ENCODE measurements around the gene METTL25B. TPM values are rescaled to one million over a fixed set of nuclear protein-coding genes. Genes with fewer than 3 reads are reported as not detected.

Gene METTL25B
- total and polyA plus RNA-seq, 2 of the 13 experiments (the other 11 are each of a cell fraction or from before 2014, with no cell fraction given) = 11.9 to 24.0 TPM

DNA sequence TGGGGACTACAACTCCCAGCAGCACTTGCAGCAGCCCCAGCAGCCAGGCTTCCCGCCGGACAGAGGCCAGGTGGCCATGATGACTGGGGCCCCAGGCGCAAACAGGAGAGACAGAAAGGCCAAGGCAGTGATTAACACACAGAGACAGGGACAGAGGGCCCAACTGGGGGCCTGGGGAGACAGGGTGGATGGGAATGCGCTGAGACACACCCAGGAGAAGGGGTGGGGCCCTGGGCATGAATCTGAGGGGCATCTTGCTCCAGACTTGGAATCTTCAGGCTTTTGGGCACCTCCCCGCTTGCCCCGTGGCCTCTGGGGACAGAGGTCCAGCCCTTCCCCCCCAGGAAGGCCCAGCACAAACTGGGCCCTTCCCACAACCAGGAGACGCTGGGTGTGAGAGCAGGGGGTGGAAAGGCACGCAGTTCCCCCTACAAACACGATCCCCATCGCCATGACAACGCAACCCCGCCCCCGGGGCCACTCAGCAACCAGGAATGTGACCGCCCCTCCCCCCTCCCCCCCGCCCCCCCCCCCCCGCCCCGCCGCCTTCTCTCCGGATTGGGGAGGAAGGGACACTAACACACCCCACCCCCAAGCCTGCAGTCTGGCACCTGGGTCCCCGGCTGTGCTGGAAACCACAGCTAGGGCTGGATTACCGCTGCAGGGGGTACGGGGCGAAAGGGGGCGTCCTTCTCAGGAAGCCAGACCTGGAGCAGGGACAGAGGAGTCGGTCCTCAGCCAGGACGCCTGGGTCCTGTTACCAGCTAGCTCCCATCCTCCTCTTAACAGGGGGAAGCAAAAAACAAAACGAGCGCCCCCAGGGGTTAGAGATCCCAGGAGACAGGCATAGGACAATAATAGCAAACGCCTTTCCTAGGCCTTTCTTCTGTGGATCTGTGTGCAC, 18.7 kb downstream of the METTL25B start (continued):
- TF ChIP-seq, protein P1, sequence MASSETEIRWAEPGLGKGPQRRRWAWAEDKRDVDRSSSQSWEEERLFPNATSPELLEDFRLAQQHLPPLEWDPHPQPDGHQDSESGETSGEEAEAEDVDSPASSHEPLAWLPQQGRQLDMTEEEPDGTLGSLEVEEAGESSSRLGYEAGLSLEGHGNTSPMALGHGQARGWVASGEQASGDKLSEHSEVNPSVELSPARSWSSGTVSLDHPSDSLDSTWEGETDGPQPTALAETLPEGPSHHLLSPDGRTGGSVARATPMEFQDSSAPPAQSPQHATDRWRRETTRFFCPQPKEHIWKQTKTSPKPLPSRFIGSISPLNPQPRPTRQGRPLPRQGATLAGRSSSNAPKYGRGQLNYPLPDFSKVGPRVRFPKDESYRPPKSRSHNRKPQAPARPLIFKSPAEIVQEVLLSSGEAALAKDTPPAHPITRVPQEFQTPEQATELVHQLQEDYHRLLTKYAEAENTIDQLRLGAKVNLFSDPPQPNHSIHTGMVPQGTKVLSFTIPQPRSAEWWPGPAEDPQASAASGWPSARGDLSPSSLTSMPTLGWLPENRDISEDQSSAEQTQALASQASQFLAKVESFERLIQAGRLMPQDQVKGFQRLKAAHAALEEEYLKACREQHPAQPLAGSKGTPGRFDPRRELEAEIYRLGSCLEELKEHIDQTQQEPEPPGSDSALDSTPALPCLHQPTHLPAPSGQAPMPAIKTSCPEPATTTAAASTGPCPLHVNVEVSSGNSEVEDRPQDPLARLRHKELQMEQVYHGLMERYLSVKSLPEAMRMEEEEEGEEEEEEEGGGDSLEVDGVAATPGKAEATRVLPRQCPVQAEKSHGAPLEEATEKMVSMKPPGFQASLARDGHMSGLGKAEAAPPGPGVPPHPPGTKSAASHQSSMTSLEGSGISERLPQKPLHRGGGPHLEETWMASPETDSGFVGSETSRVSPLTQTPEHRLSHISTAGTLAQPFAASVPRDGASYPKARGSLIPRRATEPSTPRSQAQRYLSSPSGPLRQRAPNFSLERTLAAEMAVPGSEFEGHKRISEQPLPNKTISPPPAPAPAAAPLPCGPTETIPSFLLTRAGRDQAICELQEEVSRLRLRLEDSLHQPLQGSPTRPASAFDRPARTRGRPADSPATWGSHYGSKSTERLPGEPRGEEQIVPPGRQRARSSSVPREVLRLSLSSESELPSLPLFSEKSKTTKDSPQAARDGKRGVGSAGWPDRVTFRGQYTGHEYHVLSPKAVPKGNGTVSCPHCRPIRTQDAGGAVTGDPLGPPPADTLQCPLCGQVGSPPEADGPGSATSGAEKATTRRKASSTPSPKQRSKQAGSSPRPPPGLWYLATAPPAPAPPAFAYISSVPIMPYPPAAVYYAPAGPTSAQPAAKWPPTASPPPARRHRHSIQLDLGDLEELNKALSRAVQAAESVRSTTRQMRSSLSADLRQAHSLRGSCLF (CRISPR knock-in tag; IDR thresholded peaks at IDR 0.05; ENCODE audit: borderline replicate concordance) = no peak
- TF ChIP-seq FOXK1 (CRISPR knock-in tag; IDR thresholded peaks at IDR 0.05; ENCODE audit: borderline replicate concordance, low read depth) (no peak), ZNF562 (CRISPR knock-in tag; IDR thresholded peaks at IDR 0.05; ENCODE audit: borderline replicate concordance) (no peak), PAWR (CRISPR knock-in tag; IDR thresholded peaks at IDR 0.05; ENCODE audit: borderline replicate concordance) (no peak), ZNF839 (CRISPR knock-in tag; IDR thresholded peaks at IDR 0.05; ENCODE audit: borderline replicate concordance) (0 out of 2 replicates have a peak, but pooled peaks have one; percentile 50), ZBTB8A (CRISPR knock-in tag; IDR thresholded peaks at IDR 0.05; ENCODE audit: borderline replicate concordance, low read depth) (no peak), FOXC1 (CRISPR knock-in tag; IDR thresholded peaks at IDR 0.05; ENCODE audit: borderline replicate concordance) (no peak), KDM6A (CRISPR knock-in tag; IDR thresholded peaks at IDR 0.05; ENCODE audit: low read depth) (no peak; the same call in 1 of the 2 replicates), PRMT3 (CRISPR knock-in tag; IDR thresholded peaks at IDR 0.05; ENCODE audit: borderline replicate concordance, low read depth) (no peak), RCOR2 (CRISPR knock-in tag; IDR thresholded peaks at IDR 0.05) (no peak), ZFAT (CRISPR knock-in tag; conservative IDR thresholded peaks at IDR 0.05) (no peak), EEA1 (CRISPR knock-in tag; IDR thresholded peaks at IDR 0.05; ENCODE audit: borderline replicate concordance) (no peak), TBX3 (IDR thresholded peaks at IDR 0.05; ENCODE audit: borderline replicate concordance) (peak; percentile 32; the same call in 1 of the 2 replicates), SNAPC2 (CRISPR knock-in tag; IDR thresholded peaks at IDR 0.05) (no peak), YEATS2 (CRISPR knock-in tag; IDR thresholded peaks at IDR 0.05; ENCODE audit: borderline replicate concordance) (peak; percentile 51; the same call in 1 of the 2 replicates), MLLT10 (CRISPR knock-in tag; IDR thresholded peaks at IDR 0.05) (no peak), TGIF2 (CRISPR knock-in tag; IDR thresholded peaks at IDR 0.05) (peak; percentile 81; the same call in 1 of the 2 replicates), ZNF3 (CRISPR knock-in tag; IDR thresholded peaks at IDR 0.05) (no peak), GABPB1 (CRISPR knock-in tag; IDR thresholded peaks at IDR 0.05) (peak; percentile 85)
- TF ChIP-seq, protein P2, sequence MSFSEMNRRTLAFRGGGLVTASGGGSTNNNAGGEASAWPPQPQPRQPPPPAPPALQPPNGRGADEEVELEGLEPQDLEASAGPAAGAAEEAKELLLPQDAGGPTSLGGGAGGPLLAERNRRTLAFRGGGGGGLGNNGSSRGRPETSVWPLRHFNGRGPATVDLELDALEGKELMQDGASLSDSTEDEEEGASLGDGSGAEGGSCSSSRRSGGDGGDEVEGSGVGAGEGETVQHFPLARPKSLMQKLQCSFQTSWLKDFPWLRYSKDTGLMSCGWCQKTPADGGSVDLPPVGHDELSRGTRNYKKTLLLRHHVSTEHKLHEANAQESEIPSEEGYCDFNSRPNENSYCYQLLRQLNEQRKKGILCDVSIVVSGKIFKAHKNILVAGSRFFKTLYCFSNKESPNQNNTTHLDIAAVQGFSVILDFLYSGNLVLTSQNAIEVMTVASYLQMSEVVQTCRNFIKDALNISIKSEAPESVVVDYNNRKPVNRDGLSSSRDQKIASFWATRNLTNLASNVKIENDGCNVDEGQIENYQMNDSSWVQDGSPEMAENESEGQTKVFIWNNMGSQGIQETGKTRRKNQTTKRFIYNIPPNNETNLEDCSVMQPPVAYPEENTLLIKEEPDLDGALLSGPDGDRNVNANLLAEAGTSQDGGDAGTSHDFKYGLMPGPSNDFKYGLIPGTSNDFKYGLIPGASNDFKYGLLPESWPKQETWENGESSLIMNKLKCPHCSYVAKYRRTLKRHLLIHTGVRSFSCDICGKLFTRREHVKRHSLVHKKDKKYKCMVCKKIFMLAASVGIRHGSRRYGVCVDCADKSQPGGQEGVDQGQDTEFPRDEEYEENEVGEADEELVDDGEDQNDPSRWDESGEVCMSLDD (CRISPR knock-in tag; IDR thresholded peaks at IDR 0.05; ENCODE audit: borderline replicate concordance) = no peak
- TF ChIP-seq, protein P3, sequence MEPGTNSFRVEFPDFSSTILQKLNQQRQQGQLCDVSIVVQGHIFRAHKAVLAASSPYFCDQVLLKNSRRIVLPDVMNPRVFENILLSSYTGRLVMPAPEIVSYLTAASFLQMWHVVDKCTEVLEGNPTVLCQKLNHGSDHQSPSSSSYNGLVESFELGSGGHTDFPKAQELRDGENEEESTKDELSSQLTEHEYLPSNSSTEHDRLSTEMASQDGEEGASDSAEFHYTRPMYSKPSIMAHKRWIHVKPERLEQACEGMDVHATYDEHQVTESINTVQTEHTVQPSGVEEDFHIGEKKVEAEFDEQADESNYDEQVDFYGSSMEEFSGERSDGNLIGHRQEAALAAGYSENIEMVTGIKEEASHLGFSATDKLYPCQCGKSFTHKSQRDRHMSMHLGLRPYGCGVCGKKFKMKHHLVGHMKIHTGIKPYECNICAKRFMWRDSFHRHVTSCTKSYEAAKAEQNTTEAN (CRISPR knock-in tag; conservative IDR thresholded peaks at IDR 0.05) = no peak

Data from HepG2 (cell line).